Upper lobe of left lung (tissue), 4 donors: ENCODE measurements around the gene GLRA3.

Source experiments
- CTCF ChIP-seq, 6 experiments: fragments of 450-650 bp in 4 of 6; fragments of 200-600 bp in 2 of 6; sonication (generic) in 2 of 6; IDR thresholded peaks; one replicate each; pipeline ENCODE4 v1.5.1; 2016 to 2019; ENCODE audit warnings: antibody characterized with exemption in 6 of 6
- EP300 ChIP-seq, 4 donors: sonication (generic); formaldehyde crosslinking; IDR thresholded peaks; one replicate each; pipeline ENCODE4 v1.5.1; 2017; ENCODE audit warnings: antibody characterized with exemption in 4 of 4, control low read depth in 2 of 4
- POLR2A ChIP-seq, 4 donors: fragments of 450-650 bp; IDR thresholded peaks; one replicate each; pipeline ENCODE4 v1.5.1; 2016 to 2017; ENCODE audit warnings: antibody characterized with exemption in 4 of 4, mild to moderate bottlenecking in 2 of 4

GRCh38 chr4:174815282-174815681 is 13.8 kb downstream of the GLRA3 start:
- TF ChIP-seq POLR2A (IDR thresholded peaks at IDR 0.05) (no peak), CTCF (IDR thresholded peaks at IDR 0.05) (no peak), EP300 (IDR thresholded peaks at IDR 0.05) (no peak)
